ENCODE results near the gene CLIP2. TPM values are rescaled to one million over a fixed set of nuclear protein-coding genes. Genes with fewer than 3 reads are reported as not detected.
"Not testable (repeated sequence)": the region's sequence is repeated elsewhere in the genome, so short reads cannot be mapped to it uniquely, and the experiment has no call there.

Gene CLIP2
- polyA plus RNA-seq, 1 experiment, result 5.6 TPM

DNA sequence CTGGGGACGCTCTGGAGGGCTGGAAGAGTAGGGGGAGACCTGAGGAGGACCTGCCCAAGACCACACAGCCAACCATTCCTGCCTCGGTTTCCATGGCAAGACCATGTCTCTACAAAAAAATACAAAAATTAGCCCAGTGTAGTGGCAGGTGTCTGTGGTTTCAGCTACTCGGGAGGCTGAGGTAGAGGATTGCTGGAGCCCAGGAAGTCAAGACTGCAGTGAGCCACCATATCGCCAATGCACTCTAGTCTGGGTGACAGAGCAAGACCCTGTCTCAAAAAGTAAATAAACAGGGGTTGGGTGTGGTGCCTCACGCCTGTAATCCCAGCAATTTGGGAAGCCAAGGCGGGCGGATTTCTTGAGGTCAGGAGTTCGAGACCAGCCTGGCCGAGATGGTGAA lies 48.7 kb downstream of the CLIP2 start:
- DNase-seq (ENCODE audit: low read depth), result no peak
- CTCF ChIA-PET, result no interaction called here
- peaks cover 9% of the 10 kb centered on the region for H3K36me3 ChIP-seq (ENCODE audit: control insufficient read depth, insufficient read depth, low read length)
- no peak overlapping the region for H3K4me3 ChIP-seq (ENCODE audit: low read depth, low read length)
- H3K27me3 ChIP-seq (ENCODE audit: control insufficient read depth, insufficient read depth, low read length), result no peaks in the 10 kb centered on the region
- TF ChIP-seq, protein P1, sequence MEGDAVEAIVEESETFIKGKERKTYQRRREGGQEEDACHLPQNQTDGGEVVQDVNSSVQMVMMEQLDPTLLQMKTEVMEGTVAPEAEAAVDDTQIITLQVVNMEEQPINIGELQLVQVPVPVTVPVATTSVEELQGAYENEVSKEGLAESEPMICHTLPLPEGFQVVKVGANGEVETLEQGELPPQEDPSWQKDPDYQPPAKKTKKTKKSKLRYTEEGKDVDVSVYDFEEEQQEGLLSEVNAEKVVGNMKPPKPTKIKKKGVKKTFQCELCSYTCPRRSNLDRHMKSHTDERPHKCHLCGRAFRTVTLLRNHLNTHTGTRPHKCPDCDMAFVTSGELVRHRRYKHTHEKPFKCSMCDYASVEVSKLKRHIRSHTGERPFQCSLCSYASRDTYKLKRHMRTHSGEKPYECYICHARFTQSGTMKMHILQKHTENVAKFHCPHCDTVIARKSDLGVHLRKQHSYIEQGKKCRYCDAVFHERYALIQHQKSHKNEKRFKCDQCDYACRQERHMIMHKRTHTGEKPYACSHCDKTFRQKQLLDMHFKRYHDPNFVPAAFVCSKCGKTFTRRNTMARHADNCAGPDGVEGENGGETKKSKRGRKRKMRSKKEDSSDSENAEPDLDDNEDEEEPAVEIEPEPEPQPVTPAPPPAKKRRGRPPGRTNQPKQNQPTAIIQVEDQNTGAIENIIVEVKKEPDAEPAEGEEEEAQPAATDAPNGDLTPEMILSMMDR (IDR thresholded peaks at IDR 0.05; ENCODE audit: insufficient read depth, low read depth, low read length), result no peak
- POLR2A ChIA-PET, result no interaction called here

- Histone ChIP-seq H3K27me3 (ENCODE audit: control insufficient read depth, insufficient read depth, low read length) (no peaks in the 10 kb centered on the region), H3K36me3 (ENCODE audit: control insufficient read depth, insufficient read depth, low read length) (peaks cover 11% of the 10 kb centered on the region), H3K4me3 (ENCODE audit: low read depth, low read length) (no peak overlapping the region)
- ChIA-PET POLR2A (no interaction called here), CTCF (no interaction called here)
- TF ChIP-seq, protein P1 (IDR thresholded peaks at IDR 0.05; ENCODE audit: insufficient read depth, low read depth, low read length), result no peak
- no peak for DNase-seq (ENCODE audit: low read depth)
Observed at GRCh38 chr7:74338366-74339108, 49.3 kb downstream of the CLIP2 start.

- H3K4me3 ChIP-seq (ENCODE audit: low read depth, low read length); POLR2A ChIA-PET; DNase-seq (ENCODE audit: low read depth); H3K27me3 ChIP-seq (ENCODE audit: control insufficient read depth, insufficient read depth, low read length): not testable (repeated sequence)
- CTCF ChIA-PET, result interaction anchor here (1.0 kb wide), 1 partner anchor 11 kb away, joined by 3 read pairs; no protein-coding TSS in a partner anchor
- H3K36me3 ChIP-seq (ENCODE audit: control insufficient read depth, insufficient read depth, low read length), result peaks cover 11% of the 10 kb centered on the region
Observed at GRCh38 chr7:74339648-74340047, 50.4 kb downstream of the CLIP2 start.

- TF ChIP-seq, protein P1 (IDR thresholded peaks at IDR 0.05; ENCODE audit: insufficient read depth, low read depth, low read length), result no peak
- ChIA-PET POLR2A (interaction anchor here (0.5 kb wide), 1 partner anchor 9 kb away, joined by 5 read pairs; no protein-coding TSS in a partner anchor), CTCF (interaction anchor here (0.6 to 0.7 kb wide), 2 partner anchors 9 to 91 kb away, joined by 3 to 5 read pairs; no protein-coding TSS in a partner anchor)
- no peak overlapping the region for H3K4me3 ChIP-seq (ENCODE audit: low read depth, low read length)
- H3K27me3 ChIP-seq (ENCODE audit: control insufficient read depth, insufficient read depth, low read length), result no peaks in the 10 kb centered on the region
- DNase-seq (ENCODE audit: low read depth), result no peak
- H3K36me3 ChIP-seq (ENCODE audit: control insufficient read depth, insufficient read depth, low read length), result peaks cover 11% of the 10 kb centered on the region
Observed at GRCh38 chr7:74343281-74344131, 54.3 kb downstream of the CLIP2 start.

- TF ChIP-seq, protein P1 (IDR thresholded peaks at IDR 0.05; ENCODE audit: insufficient read depth, low read depth, low read length), result no peak
- CTCF ChIA-PET, result interaction anchor here (0.7 kb wide), 1 partner anchor 10 kb away, joined by 5 read pairs; no protein-coding TSS in a partner anchor
- Histone ChIP-seq H3K27me3 (ENCODE audit: control insufficient read depth, insufficient read depth, low read length) (no peaks in the 10 kb centered on the region), H3K4me3 (ENCODE audit: low read depth, low read length) (no peak overlapping the region), H3K36me3 (ENCODE audit: control insufficient read depth, insufficient read depth, low read length) (peaks cover 7% of the 10 kb centered on the region)
- DNase-seq (ENCODE audit: low read depth), result no peak
- POLR2A ChIA-PET, result no interaction called here
Observed at GRCh38 chr7:74344132-74344496, 54.9 kb downstream of the CLIP2 start.
